Stomach (tissue), 4 donors: ENCODE measurements around the gene LDB2.

Experiments used
- CTCF ChIP-seq, 7 experiments: fragments of 450-650 bp in 4 of 7; fragments of 200-600 bp in 3 of 7; sonication (generic) in 3 of 7; IDR thresholded peaks; one replicate each; pipeline ENCODE4 v1.5.1; 2016 to 2019; ENCODE audit warnings: antibody characterized with exemption in 7 of 7, control low read depth in 2 of 7, mild to moderate bottlenecking in 1 of 7
- POLR2A ChIP-seq, 4 donors: fragments of 450-650 bp; IDR thresholded peaks; one replicate each; pipeline ENCODE4 v1.6.1; 2016; ENCODE audit warnings: antibody characterized with exemption in 4 of 4, control low read depth in 2 of 4, mild to moderate bottlenecking in 1 of 4, moderate library complexity in 1 of 4
- POLR2AphosphoS5 ChIP-seq, 3 donors: sonication (generic); formaldehyde crosslinking; IDR thresholded peaks; one replicate each; pipeline ENCODE4 v1.6.1; 2016; ENCODE audit warnings: antibody characterized with exemption in 3 of 3

- TF ChIP-seq POLR2AphosphoS5 (IDR thresholded peaks at IDR 0.05) (no peak), POLR2A (IDR thresholded peaks at IDR 0.05) (no peak), CTCF (IDR thresholded peaks at IDR 0.05) (no peak)
Measured at GRCh38 chr4:16483540-16483939, 414.9 kb downstream of the LDB2 start.
